BJ (cell line): ENCODE measurements around the gene HLA-DQA1. TPM values are rescaled to one million over a fixed set of nuclear protein-coding genes. Genes with fewer than 3 reads are reported as not detected.
"Not testable (repeated sequence)": the region's sequence is repeated elsewhere in the genome, so short reads cannot be mapped to it uniquely, and the experiment has no call there.

Experiments used
- CTCF ChIA-PET: fragments of 350-600 bp; formaldehyde crosslinking; extraction: SDS; loops from one replicate; lab custom pipeline; 2021; ENCODE audit warnings: antibody characterized with exemption, inconsistent platforms; lab: Yijun Ruan, JAX
- POLR2A ChIA-PET: fragments of 300-600 bp; sonication (Branson Sonifier 250); formaldehyde crosslinking; extraction: SDS; loops from one replicate; lab custom pipeline; 2021; ENCODE audit warnings: antibody characterized with exemption; lab: Charles Lee
- DNase-seq: peaks from one replicate; pipeline ENCODE4 v3.0.0-alpha.2; 2011; ENCODE audit warnings: low read depth
- H3K27me3 ChIP-seq: 2 replicates; pipeline ENCODE4 v1.6.0; 2011; ENCODE audit warnings: low read length; ENCODE audit not compliant: control insufficient read depth, insufficient read depth
- H3K36me3 ChIP-seq: 2 replicates; pipeline ENCODE4 v1.5.1; 2011; ENCODE audit warnings: low read length; ENCODE audit not compliant: control insufficient read depth, insufficient read depth
- H3K4me3 ChIP-seq: 2 replicates; pipeline ENCODE4 v1.5.1; 2011; ENCODE audit warnings: low read depth, mild to moderate bottlenecking, control low read depth, low read length
- CTCF ChIP-seq: IDR thresholded peaks from 2 replicates; pipeline ENCODE4 v1.5.1; 2011; ENCODE audit warnings: low read depth, mild to moderate bottlenecking, control low read depth, inconsistent platforms, low read length, moderate library complexity; ENCODE audit not compliant: insufficient read depth
- polyA minus RNA-seq: library from RNA; depleted of rRNA, polyadenylated mRNA; stranded (reverse); fragments of >200 nt; gene quantifications from 2 replicates; pipeline ENCODE4 v1.2.3, GENCODE V29; 2011; rRNA and poly(A)+ RNA removed
- polyA plus RNA-seq: library from polyadenylated mRNA; depleted of rRNA; stranded (reverse); fragments of >200 nt; gene quantifications from 2 replicates; pipeline ENCODE4 v1.2.3, GENCODE V29; 2011; rRNA removed

The HLA-DQA1 gene
- not detected in 2 replicates for polyA plus RNA-seq
- not detected in 2 replicates for polyA minus RNA-seq

- no peak within 1 kb of the TSS for H3K4me3 ChIP-seq
- 0 out of 2 replicates have a peak, but pooled peaks cover 2% of the 10 kb centered on the region for H3K27me3 ChIP-seq
- no peak for TF ChIP-seq CTCF
- ChIA-PET CTCF (no interaction called here), POLR2A (no interaction called here)
- no peaks in the 10 kb centered on the region for H3K36me3 ChIP-seq
- no peak for DNase-seq
Observed at GRCh38 chr6:32637219-32637880, at the start of gene HLA-DQA1. TSS of gene HLA-DQA1 (plus strand) at chr6:32637406. CDS start at chr6:32637459, 53 bp downstream.

- DNase-seq = no peak
- ChIA-PET POLR2A (no interaction called here), CTCF (no interaction called here)
- H3K4me3 ChIP-seq = no peak overlapping the region
- no peak for TF ChIP-seq CTCF
- H3K27me3 ChIP-seq = no peaks in the 10 kb centered on the region
- no peaks in the 10 kb centered on the region for H3K36me3 ChIP-seq
Observed at GRCh38 chr6:32588156-32588555, 49.0 kb upstream of the HLA-DQA1 start.

GRCh38 chr6:32589596-32590449 is 47.4 kb upstream of the HLA-DQA1 start, which contains the start of gene HLA-DRB1:
TSS of gene HLA-DRB1 (minus strand) at chr6:32589848. CDS start at chr6:32589742, 106 bp downstream.
- no peak within 1 kb of the TSS for H3K4me3 ChIP-seq
- H3K27me3 ChIP-seq = no peaks in the 10 kb centered on the region
- no peaks in the 10 kb centered on the region for H3K36me3 ChIP-seq
- TF ChIP-seq CTCF = no peak
- DNase-seq = no peak
- ChIA-PET CTCF (no interaction called here), POLR2A (no interaction called here)

- DNase-seq, CTCF ChIA-PET, H3K36me3 ChIP-seq, POLR2A ChIA-PET, H3K4me3 ChIP-seq, H3K27me3 ChIP-seq: not testable (repeated sequence)
Observed at GRCh38 chr6:32590713-32591112, 46.5 kb upstream of the HLA-DQA1 start.

- TF ChIP-seq CTCF = no peak
- ChIA-PET CTCF (interaction anchor here (1.0 kb wide), 1 partner anchor 36 kb away, joined by 3 read pairs; no protein-coding TSS in a partner anchor), POLR2A (no interaction called here)
- DNase-seq = no peak
- no peaks in the 10 kb centered on the region for H3K27me3 ChIP-seq
- H3K36me3 ChIP-seq = no peaks in the 10 kb centered on the region
- H3K4me3 ChIP-seq = no peak overlapping the region
Observed at GRCh38 chr6:32597024-32597423, 40.2 kb upstream of the HLA-DQA1 start.
